EH (cell line): Measurements from ENCODE around the gene ZDHHC6.
"Not testable (repeated sequence)": the region's sequence is repeated elsewhere in the genome, so short reads cannot be mapped to it uniquely, and the experiment has no call there.

ENCODE experiments used
- DNase-seq: peaks from one replicate; pipeline ENCODE4 v3.0.0-alpha.2; 2015; ENCODE audit warnings: low read depth

ZDHHC6 gene

GRCh38 chr10:112389271-112389822, 57.4 kb downstream of the ZDHHC6 start:
- peak; percentile 66 for DNase-seq

GRCh38 chr10:112388548-112388947, 58.2 kb downstream of the ZDHHC6 start:
- no peak for DNase-seq

GRCh38 chr10:112388056-112388455, 58.7 kb downstream of the ZDHHC6 start:
- DNase-seq: not testable (repeated sequence)

GRCh38 chr10:112385201-112385600, 61.5 kb downstream of the ZDHHC6 start:
- DNase-seq: no peak

GRCh38 chr10:112384141-112384540, 62.6 kb downstream of the ZDHHC6 start:
- DNase-seq: no peak

GRCh38 chr10:112383325-112383724, 63.4 kb downstream of the ZDHHC6 start:
- peak; percentile 66 for DNase-seq

GRCh38 chr10:112382515-112383235, 64.0 kb downstream of the ZDHHC6 start:
- DNase-seq: no peak
